ENCODE results near the gene CDC14A. TPM values are rescaled to one million over a fixed set of nuclear protein-coding genes. Genes with fewer than 3 reads are reported as not detected.

Gene CDC14A
- polyA plus RNA-seq, 1 of the 3 experiments (the other 2 are of a cell fraction), result 2.2 TPM

GRCh38 chr1:100320311-100321099 is 31.8 kb upstream of the CDC14A start:
- no peaks in the 10 kb centered on the region for H3K36me3 ChIP-seq (replicated peaks in 1 of 2; ENCODE audit: control insufficient read depth in 1 of 2, insufficient read depth in 2 of 2, low read length in 1 of 2)
- no peaks in the 10 kb centered on the region for H3K9me2 ChIP-seq
- no peak overlapping the region for H2AFZ ChIP-seq (ENCODE audit: low read depth)
- no peaks in the 10 kb centered on the region for H3K9me3 ChIP-seq
- 69% methylated on average over 2 of the region's 2 CpGs for WGBS (ENCODE audit: low lambda C conversion rate)
- no peaks in the 10 kb centered on the region for H3K79me2 ChIP-seq (ENCODE audit: insufficient read depth)
- no peak overlapping the region for H3K27ac ChIP-seq (ENCODE audit: low read depth in 2 of 2, low read length in 1 of 2)
- ChIA-PET CTCF (no interaction called here), POLR2A (no interaction called here)
- H3F3A ChIP-seq (replicated peaks; ENCODE audit: insufficient read depth), result no peaks in the 10 kb centered on the region
- no peak overlapping the region for H3K4me2 ChIP-seq
- no peaks in the 10 kb centered on the region for H3K4me1 ChIP-seq (ENCODE audit: control insufficient read depth in 1 of 2, insufficient read depth in 2 of 2, low read depth in 1 of 2, low read length in 1 of 2)
- H3K4me3 ChIP-seq (ENCODE audit: low read depth in 2 of 2, low read length in 1 of 2), result no peak overlapping the region
- TF ChIP-seq REST (IDR thresholded peaks at IDR 0.05; ENCODE audit: low read depth, low read length) (no peak), CTCF (IDR thresholded peaks at IDR 0.05) (no peak), RFX5 (IDR thresholded peaks at IDR 0.05; ENCODE audit: low read length) (no peak), GABPA (IDR thresholded peaks at IDR 0.05; ENCODE audit: low read depth) (no peak), YY1 (IDR thresholded peaks at IDR 0.05; ENCODE audit: low read depth) (no peak), MEF2A (IDR thresholded peaks at IDR 0.05; ENCODE audit: borderline replicate concordance, low read depth) (no peak), TAF1 (IDR thresholded peaks at IDR 0.05; ENCODE audit: borderline replicate concordance, low read depth, low read length) (no peak), USF2 (IDR thresholded peaks at IDR 0.05; ENCODE audit: borderline replicate concordance, low read depth, low read length) (no peak), SMC3 (IDR thresholded peaks at IDR 0.05; ENCODE audit: low read depth, low read length) (no peak)
- H3K9ac ChIP-seq, result no peak overlapping the region
- no peaks in the 10 kb centered on the region for H4K20me1 ChIP-seq (ENCODE audit: insufficient read depth)
- no peaks in the 10 kb centered on the region for H3K27me3 ChIP-seq (ENCODE audit: insufficient read depth)
- DNase-seq, result no peak

- no peaks in the 10 kb centered on the region for H3F3A ChIP-seq (replicated peaks; ENCODE audit: insufficient read depth)
- H3K9me2 ChIP-seq, result no peaks in the 10 kb centered on the region
- no peaks in the 10 kb centered on the region for H3K36me3 ChIP-seq (replicated peaks in 1 of 2; ENCODE audit: control insufficient read depth in 1 of 2, insufficient read depth in 2 of 2, low read length in 1 of 2)
- 96% methylated on average over 7 of the region's 7 CpGs for WGBS (ENCODE audit: low lambda C conversion rate)
- H3K27me3 ChIP-seq (ENCODE audit: insufficient read depth), result no peaks in the 10 kb centered on the region
- H3K4me1 ChIP-seq (ENCODE audit: control insufficient read depth in 1 of 2, insufficient read depth in 2 of 2, low read depth in 1 of 2, low read length in 1 of 2), result no peaks in the 10 kb centered on the region
- no peak overlapping the region for H3K4me2 ChIP-seq
- POLR2A ChIA-PET, result no interaction called here
- CTCF ChIA-PET, result no interaction called here
- H3K9ac ChIP-seq, result no peak overlapping the region
- H4K20me1 ChIP-seq (ENCODE audit: insufficient read depth), result no peaks in the 10 kb centered on the region
- H3K4me3 ChIP-seq (ENCODE audit: low read depth in 2 of 2, low read length in 1 of 2), result no peak overlapping the region
- DNase-seq, result no peak
- H3K27ac ChIP-seq (ENCODE audit: low read depth in 2 of 2, low read length in 1 of 2), result no peak overlapping the region
- no peaks in the 10 kb centered on the region for H3K79me2 ChIP-seq (ENCODE audit: insufficient read depth)
- H2AFZ ChIP-seq (ENCODE audit: low read depth), result no peak overlapping the region
- no peaks in the 10 kb centered on the region for H3K9me3 ChIP-seq
- TF ChIP-seq NFIC (IDR thresholded peaks at IDR 0.05; ENCODE audit: borderline replicate concordance) (no peak), GABPA (IDR thresholded peaks at IDR 0.05; ENCODE audit: low read depth) (no peak), SIN3A (IDR thresholded peaks at IDR 0.05; ENCODE audit: borderline replicate concordance, low read depth, low read length) (no peak), MXI1 (IDR thresholded peaks at IDR 0.05; ENCODE audit: low read depth, low read length) (no peak), TEAD4 (IDR thresholded peaks at IDR 0.05; ENCODE audit: borderline replicate concordance, insufficient read depth) (no peak), FOXJ3 (CRISPR knock-in tag; IDR thresholded peaks at IDR 0.05) (no peak), FOSL2 (IDR thresholded peaks at IDR 0.05; ENCODE audit: borderline replicate concordance, low read depth) (no peak), CTCF (IDR thresholded peaks at IDR 0.05) (no peak)
These were observed 31.2 kb upstream of the CDC14A start for GRCh38 chr1:100321100-100321493.

All from SK-N-SH (cell line).